ENCODE data around the gene PDK2.

- TF ChIP-seq CTCF (conservative IDR thresholded peaks at IDR 0.05; ENCODE audit: low read depth, low read length), result peak; percentile 75
- 0 out of 2 replicates have a peak, but pooled peaks have one; percentile 24 for TF ChIP-seq POLR2A (IDR thresholded peaks at IDR 0.05; ENCODE audit: low read depth, low read length)
- TF ChIP-seq, protein P1, sequence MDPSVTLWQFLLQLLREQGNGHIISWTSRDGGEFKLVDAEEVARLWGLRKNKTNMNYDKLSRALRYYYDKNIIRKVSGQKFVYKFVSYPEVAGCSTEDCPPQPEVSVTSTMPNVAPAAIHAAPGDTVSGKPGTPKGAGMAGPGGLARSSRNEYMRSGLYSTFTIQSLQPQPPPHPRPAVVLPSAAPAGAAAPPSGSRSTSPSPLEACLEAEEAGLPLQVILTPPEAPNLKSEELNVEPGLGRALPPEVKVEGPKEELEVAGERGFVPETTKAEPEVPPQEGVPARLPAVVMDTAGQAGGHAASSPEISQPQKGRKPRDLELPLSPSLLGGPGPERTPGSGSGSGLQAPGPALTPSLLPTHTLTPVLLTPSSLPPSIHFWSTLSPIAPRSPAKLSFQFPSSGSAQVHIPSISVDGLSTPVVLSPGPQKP (IDR thresholded peaks at IDR 0.05; ENCODE audit: borderline replicate concordance, low read depth, low read length), result no peak
- no peak; the same call in 1 of the 2 replicates for TF ChIP-seq SMC3 (IDR thresholded peaks at IDR 0.05; ENCODE audit: low read depth, low read length)
- no peak; the same call in 1 of the 2 replicates for TF ChIP-seq FOS (IDR thresholded peaks at IDR 0.05; ENCODE audit: low read depth, low read length)
- TF ChIP-seq RFX5 (IDR thresholded peaks at IDR 0.05; ENCODE audit: low read depth, low read length), result no peak
- TF ChIP-seq RAD21 (IDR thresholded peaks at IDR 0.05; ENCODE audit: low read length), result no peak
- TF ChIP-seq USF2 (IDR thresholded peaks at IDR 0.05; ENCODE audit: low read depth, low read length), result no peak
Observed at GRCh38 chr17:50151041-50151936, 56.1 kb downstream of the PDK2 start.
